ENCODE measurements around the gene PDPR. TPM values are rescaled to one million over a fixed set of nuclear protein-coding genes. Genes with fewer than 3 reads are reported as not detected.
A peak's percentile ranks its signal among the peaks of the same experiment; 100 is the strongest.
"Not testable (repeated sequence)": the region's sequence is repeated elsewhere in the genome, so short reads cannot be mapped to it uniquely, and the experiment has no call there.

PDPR gene
- total RNA-seq (2014; rRNA removed; shearing (Covaris generic)) = 16.6 and 16.8 TPM in 2 replicates
- polyA plus RNA-seq (2015; cell fraction: cytosol; rRNA removed) = 10.6 and 13.0 TPM in 2 replicates
- polyA plus RNA-seq (2015; cell fraction: nucleus; rRNA removed) = 82.8 and 96.8 TPM in 2 replicates

DNA sequence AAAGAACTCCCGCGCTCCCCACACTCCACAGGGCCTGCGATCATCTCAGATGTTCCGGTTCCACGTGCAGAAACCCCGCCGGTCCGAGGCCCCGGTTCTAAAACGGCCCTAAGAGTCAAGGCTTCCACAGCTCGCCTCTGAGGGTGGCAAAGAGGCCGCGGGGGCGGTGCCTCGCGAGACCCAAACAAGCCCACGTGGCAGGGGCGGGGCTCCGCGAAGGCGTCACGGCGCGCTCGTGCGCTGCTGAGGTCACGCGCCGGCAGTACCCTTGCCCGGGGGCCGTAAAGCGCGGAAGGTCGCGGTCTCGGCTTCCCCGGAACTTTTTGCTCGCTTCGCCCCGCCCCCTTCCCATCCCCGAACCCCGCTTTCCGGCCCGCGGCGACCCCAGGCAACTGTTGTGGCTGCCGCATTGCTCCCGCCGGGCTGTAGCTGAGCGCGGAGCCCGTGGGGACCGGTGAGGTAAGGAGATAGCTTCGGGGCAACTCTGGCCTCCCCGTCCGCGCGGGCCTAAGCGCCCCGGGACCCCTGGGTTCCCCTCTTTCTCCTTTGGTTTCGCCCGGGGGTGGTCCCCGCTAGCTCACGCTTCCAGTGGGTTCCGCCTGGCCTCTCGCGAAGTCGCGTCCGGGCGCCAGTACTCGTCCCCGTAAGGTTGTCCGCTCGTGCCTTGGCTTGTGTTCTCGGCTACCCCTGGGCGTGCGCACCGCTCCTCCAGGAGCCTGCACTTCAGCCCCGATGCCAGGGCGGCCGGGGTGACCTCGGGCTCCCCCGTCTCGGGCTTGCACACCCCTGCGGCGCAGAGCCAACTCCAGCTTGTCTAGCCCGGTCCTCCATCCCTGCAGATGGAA, at the start of gene PDPR:
Gene PDPR, plus strand, starts transcription at position 351 of the 845 bp plus-strand sequence. CDS start 6,161 bp downstream, outside the sequence.
- DNase-seq (ENCODE audit: low read depth) = peak; percentile 84

DNA sequence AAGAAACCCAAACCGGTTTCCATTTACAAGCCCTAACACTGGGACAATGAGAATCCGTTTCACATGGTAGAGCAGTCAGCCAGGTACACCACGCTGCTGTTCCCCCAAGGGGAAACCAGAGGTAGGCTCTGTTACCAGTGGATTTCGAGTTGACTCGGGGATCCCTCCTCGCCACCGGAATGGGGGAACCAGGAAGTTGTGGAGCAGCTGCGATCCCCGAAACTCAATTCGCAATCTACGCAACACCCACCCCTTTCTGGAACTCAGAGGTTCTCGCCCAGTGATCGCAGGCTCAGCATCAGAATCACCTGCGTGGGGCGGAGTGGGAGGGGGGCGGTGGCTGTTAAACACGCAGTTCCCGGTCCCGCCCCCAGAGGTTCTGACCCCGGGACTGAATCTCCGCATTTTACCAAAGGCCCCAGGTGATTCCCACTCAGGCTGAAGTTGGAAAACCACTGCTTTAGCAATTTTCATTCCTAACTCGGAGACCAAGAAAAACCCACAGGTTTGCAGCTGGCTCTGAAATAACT, 49.2 kb upstream of the PDPR start:
- DNase-seq (ENCODE audit: low read depth) = not testable (repeated sequence)

DNA sequence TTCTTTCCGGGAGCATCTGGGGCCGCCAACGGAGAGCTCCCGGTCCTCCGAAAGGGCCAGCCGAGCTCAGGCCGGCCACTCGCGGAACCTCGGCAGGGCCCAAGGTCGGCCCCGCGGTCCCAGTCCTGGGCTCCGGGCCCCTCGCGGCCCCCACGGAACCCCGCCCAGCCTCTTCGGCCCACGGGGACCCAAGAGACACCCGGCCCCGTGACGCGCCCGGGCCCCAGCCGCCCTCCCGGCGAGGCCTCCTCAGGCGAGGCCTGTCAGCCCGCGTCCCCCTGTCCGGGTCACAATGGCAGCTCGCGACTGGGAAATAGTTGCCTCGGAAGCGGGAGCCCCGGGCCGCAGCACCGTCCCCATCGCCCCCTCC, 48.8 kb upstream of the PDPR start:
- DNase-seq (ENCODE audit: low read depth) = not testable (repeated sequence)

DNA sequence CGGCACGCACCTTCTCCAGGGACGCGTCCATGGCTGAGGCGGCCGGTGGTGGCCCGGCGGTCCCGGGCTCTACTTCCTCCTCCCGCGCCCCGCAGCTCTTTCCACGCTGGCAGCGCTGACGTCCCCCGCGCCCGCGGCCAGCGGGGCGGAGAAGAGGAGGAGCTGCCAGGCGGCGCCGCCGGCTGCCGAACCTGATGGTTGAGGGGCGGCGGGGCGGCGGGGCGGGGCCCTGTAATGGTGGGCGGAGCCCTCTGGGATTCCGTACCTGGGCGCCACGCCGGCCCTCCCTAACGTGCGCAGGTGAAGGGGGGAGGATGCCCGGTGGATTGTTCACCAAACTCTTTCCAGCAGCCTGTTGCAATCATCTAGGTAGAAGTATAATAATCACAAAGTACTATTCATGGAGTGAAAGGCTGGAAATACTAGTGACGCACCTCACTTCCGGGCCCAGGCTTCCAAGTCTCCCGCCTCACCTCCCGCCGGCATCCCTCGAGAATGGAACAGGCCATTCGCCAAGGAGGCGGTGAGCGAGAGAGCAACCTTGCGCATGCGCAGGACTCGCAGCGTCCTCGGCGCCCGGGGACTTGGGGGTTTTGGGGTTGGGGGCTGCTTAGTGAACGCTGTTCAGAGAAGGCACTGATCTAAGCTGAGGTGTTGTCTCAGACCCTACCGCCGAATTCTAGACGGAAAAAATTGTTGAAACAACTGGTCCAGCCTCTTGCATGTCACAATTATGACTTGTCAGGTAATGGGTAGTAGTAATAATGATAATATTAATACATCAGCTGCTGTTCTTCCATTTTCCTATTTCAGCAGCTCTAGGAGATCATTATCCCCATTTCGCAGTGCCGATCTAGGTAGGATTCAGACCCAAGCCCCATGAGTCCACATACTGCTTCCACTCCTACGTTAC, 48.1 kb upstream of the PDPR start:
- DNase-seq (ENCODE audit: low read depth) = peak; percentile 62

DNA sequence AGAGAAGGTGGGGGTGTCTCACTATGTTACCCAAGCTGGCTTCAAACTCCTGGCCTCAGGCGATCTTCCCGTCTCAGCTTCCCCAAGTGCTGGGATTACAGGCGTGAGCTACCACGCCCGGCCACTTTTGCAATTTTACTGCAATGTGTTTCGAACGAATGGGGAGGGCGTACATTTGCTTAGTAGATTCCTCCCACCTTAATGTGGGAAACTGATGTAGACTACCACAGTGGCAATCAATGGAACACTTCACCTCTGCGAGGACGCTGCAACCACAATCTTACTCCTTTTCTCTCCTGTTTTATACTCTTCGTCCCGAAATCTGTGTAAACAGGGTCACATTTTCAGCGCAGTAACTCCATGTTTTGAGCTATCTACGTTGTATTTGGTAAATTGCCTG, 47.4 kb upstream of the PDPR start:
- not testable (repeated sequence) for DNase-seq (ENCODE audit: low read depth)

DNA sequence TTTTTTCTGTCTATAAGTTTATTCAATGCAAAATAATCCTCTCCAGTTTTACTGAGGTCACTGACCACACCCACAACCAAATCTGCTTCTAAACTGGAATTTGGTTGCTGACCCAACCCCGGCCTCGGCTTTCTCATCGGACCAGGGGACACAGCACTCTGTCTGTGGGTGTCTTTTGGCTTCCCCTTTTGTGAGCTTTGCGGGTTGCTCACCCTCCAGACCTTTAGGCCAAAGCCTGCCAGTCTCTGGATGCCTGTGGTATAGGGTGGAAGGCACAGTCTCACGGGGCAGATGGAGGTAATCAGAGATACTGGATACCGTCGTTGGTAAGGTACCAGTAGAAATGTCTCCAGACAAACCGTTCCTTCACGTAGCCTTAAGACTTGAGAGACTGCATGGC, 35.1 kb upstream of the PDPR start:
- not testable (repeated sequence) for DNase-seq (ENCODE audit: low read depth)

DNA sequence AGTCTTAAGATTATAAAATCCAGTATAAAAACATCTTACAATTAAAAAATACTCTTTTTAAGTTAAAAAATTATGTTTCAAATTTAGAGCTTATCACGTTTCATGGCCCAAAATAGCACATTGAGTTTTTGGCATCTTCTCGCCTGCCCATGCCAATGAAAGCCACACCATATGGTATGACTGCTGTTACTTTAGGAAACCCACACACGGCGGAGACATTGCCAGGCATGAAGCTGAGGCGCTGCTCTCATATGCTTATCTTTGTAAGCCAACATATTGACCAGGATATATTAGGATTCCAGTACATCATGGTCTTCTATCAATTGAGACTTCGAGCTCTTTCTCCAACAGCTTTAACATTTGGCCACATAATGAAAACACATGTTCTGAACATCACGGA, 32.9 kb upstream of the PDPR start:
- DNase-seq (ENCODE audit: low read depth) = not testable (repeated sequence)

DNA sequence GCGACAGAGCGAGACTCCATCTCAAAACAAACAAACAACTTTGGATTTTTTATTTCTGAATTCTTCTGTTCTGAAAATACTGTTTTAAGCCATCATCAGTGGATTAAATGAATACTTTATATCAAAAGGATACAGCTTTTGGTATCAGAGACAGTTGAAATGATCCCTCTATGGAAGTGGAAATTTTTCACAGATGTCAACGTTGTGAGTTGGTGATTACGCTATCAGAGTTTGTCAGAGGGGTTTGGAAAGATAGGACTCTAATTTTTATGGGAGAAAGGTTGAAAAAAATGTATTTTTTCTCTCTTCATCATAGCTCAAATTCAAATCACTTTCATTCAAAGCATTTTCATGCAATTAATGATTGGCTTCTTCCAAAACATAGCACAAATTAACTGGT, 30.2 kb upstream of the PDPR start:
- not testable (repeated sequence) for DNase-seq (ENCODE audit: low read depth)

DNA sequence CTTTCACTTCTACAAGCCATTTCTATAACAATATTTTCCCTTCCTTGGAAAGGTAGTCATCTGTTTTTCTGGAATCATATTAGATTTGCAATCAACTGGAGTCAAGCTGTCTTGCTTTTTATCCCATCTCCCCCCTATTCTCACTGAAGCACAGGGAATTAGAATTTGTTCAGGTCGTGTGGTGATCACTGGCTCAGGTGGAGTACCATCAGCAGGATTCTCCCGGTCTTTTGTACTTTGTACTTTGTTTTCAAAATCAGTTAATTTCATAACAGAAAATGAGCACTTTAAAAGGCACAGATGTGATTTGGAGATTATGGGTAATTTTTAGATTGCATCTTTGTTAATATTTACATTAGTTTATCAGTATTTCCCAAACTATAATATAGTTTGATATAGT, 26.0 kb upstream of the PDPR start:
- DNase-seq (ENCODE audit: low read depth) = not testable (repeated sequence)

DNA sequence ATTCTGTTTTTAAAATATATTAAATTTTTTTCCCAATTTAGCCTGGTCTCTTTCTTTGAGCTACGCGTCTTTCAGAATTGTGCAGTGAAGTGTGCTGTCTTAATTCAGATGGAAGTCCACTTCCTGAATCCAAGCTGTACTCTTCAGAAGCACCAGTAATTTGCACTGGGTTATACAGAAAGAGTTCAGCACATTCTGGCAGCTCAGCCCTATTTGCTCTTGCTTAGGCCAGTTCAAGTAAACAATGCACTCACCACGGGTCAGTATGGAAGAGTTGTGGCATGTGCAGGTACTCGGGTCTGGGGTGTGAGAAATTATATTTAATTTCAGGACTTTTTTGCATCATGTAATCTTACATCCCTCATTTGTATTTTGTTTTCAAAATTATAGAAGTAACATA, 25.3 kb upstream of the PDPR start:
- DNase-seq (ENCODE audit: low read depth) = not testable (repeated sequence)

DNA sequence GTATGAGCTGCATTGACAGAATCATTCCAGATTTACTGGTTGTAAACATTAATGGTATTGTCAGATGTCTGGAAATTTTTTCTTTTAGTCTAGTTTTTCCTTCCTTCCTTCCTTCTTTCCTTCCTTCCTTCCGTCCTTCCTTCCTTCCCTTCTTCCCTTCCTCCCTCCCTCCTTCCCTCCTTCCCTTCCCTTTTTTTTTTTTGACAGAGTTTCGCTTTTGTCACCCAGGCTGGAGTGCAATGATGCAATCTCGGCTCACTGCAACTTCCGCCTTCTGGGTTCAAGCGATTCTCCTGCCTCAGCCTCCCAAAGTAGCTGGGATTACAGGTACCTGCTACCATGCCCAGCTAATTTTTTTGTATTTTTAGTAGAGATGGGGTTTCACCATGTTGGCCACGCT, 24.8 kb upstream of the PDPR start:
- DNase-seq (ENCODE audit: low read depth) = not testable (repeated sequence)

DNA sequence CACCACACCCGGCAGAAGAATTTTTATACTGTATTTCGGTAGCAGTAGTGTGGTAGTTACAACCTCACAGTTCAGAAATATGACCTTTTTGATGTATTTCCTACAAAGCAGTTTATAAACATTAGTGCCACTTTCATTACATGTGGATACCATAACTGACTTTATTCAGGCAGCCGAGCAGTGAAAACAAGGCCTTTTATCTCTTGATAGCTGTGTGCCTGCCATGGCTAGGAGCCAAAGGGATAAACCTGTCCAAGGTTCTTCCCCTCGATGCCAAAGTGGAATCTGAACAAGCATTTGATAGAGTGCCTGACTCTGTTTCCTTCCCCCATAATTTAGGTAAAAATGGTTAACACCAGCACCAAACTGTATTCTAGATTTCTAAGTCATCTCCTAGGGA, 23.0 kb upstream of the PDPR start:
- not testable (repeated sequence) for DNase-seq (ENCODE audit: low read depth)

DNA sequence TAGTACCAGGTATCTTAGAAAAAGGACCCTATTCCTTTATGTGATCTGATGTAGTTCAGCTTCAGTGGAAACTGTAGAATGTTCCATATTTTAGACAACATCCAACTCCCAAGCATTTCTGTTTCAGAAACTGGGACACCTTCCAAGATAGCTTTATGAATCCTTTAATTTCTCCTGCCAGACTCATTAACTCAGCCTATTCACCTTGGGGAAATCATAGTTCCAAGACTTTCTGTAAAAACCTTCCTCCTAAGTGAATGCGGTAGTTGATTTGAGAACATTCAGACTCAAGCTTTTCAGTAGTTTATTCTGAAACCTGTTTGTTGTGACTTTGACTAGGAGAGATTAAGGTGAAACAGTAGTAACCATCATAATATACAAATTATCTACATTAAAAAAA, 20.0 kb upstream of the PDPR start:
- DNase-seq (ENCODE audit: low read depth) = not testable (repeated sequence)

DNA sequence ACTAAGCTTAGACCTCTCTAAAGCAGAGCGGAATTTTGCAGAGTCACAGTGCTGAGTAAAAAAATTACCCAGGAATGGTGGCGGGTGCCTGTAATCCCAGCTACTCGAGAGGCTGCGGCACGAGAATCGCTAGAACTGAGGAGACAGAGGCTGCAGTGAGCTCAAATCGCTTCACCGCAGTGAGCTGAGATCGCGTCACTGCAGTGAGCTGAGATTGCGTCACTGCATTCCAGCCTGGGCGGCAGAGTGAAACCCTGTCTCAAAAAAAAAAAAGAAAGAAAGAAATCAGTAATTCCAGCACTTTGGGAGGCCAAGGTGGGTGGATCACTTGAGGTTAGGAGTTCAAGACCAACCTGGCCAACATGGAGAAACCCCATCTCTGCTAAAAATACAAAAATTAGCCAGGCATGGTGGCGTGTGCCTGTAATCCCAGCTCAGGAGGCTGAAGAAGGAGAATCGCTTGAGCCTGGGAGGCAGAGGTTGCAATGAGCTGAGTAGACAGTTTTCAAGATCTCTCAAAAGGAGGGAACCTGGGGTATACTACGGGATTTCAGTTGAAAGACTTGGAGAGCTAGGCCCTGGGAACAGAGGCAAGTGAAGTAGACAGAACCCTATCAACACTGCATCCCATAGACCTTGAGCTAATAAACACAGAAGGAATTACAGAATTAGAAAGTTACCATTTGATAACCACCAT, 4.4 kb upstream of the PDPR start:
- not testable (repeated sequence) for DNase-seq (ENCODE audit: low read depth)

DNA sequence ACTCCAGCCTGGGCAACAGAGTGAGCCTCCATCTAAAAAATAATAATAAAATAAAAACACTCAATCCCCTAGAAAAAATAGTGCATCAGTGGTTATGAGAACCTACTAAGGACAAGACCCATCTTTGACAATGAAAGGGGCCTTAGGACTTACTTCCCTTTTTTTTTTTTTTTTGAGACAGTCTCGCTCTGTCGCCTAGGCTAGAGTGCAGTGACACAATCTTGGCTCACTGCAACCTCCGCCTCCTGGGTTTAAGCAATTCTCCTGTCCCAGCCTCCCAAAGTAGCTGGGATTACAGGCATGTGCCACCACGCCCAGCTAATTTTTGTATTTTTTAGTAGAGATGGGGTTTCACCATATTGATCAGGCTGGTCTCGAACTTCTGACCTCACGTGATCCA, 2.0 kb upstream of the PDPR start:
- DNase-seq (ENCODE audit: low read depth) = not testable (repeated sequence)

DNA sequence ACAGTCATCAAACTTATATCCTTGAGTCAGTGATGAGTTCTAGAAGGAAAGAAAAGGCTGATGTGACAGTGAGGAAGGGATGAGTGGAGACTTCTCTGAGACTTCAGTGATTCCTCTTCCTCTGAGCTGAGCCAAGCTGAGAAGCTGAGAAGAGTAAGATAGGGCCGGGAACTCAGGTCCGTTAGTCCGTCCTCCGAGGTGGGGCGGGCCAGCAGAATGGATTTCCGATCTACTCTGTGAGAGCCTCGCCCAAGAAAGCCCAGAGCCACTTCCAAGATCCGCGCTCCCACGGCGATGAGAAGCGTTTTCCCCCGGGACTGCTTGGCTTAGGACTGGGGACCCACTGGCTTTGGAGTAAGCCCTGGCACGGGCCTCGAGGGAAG, 542 bp upstream of the PDPR start:
- not testable (repeated sequence) for DNase-seq (ENCODE audit: low read depth)

DNA sequence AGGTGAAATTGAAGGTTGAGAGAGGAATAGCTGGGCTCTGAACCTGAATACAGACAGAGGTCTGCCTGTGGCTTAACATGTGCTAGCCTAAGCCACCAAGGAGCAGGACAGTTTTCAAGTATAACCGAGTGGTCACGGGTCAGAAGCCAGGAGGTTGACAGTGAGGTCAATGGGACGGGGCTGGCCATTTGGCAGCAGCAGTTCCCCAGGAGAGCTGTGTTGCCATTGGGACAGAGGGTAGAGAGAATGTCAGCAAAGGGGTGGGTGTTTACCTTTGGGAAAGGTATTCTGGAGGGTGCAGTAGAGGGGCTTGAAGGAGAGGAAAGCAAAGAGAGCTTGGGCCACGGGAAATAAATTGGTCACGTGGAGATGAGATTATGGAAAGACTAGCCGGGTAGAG, 4.2 kb downstream of the PDPR start:
- DNase-seq (ENCODE audit: low read depth) = not testable (repeated sequence)

DNA sequence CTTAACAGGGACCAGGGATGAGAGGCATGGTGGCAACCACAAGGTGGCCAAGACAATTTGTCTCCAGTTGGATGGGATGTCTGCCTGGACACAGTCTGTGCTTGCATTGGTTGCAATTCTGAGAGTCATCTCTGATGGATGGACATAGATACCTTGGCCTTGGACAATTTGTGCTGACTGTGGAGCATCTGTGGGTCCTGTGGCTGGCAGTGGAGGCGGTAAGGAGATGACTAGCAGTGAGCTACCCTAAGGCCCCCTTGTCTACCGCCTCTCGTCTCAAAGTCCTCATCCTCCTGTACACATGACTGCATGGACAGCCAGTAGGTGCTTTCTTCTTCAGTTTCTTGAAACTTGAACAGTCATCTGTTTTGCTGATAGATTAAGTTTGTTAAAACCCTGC, 4.6 kb downstream of the PDPR start:
- not testable (repeated sequence) for DNase-seq (ENCODE audit: low read depth)

DNA sequence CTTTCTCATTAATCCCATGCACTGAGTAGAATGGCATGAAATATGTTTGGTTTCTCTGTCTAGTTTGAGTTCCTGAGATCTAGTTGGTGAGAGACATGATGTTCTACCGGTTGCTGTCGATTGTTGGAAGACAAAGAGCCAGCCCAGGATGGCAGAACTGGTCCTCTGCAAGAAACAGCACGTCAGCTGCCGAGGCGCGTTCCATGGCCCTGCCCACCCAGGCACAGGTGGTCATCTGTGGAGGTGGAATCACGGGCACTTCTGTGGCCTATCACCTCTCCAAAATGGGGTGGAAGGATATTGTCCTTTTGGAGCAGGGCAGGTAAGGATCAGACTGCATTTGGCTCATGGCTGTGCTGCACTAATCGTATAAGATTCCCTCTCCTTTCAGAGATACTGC, 6.3 kb downstream of the PDPR start:
- not testable (repeated sequence) for DNase-seq (ENCODE audit: low read depth)

DNA sequence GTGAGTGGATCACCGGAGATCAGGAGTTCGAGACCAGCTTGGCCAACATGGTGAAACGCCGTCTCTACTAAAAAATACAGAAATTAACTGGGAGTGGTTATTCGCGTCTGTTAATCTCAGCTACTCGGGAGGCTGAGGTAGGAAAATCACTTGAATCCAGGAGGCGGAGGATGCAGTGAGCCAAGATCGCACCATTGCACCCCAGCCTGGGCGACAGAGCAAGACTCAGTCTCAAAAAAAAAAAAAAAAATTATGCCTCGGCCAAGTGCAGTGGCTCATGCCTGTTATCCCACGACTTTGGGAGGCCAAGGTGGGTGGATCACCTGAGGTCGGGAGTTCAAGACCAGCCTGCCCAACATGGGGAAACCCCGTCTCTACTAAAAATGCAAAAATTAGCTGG, 9.7 kb downstream of the PDPR start:
- DNase-seq (ENCODE audit: low read depth) = not testable (repeated sequence)

DNA sequence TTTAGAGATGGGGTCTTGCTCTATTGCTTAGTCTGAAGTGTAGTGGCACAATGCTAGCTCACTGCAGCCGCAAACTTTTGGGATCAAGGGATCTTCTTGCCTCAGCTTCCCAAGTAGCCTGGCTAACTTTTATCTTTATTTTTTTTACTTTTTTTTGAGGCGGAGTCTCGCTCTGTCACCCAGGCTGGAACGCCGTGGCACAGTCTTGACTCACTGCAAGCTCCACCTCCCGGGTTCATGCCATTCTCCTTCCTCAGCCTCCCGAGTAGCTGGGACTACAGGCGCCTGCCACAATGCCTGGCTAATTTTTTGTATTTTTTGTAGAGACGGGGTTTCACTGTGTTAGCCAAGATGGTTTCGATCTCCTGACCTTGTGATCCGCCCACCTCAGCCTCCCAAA, 12.1 kb downstream of the PDPR start:
- not testable (repeated sequence) for DNase-seq (ENCODE audit: low read depth)
